ENCODE measurements around the gene FGD4.

Gene FGD4

GRCh38 chr12:32419520-32419960 is 20.2 kb downstream of the FGD4 start:
- no peak overlapping the region for H3K4me3 ChIP-seq (ENCODE audit: low read depth, low read length)
- TF ChIP-seq CTCF (IDR thresholded peaks at IDR 0.05; ENCODE audit: control insufficient read depth, extremely low read depth, insufficient read depth), result no peak
- no peak for DNase-seq (ENCODE audit: low read depth)

GRCh38 chr12:32420356-32420755 is 21.0 kb downstream of the FGD4 start:
- no peak overlapping the region for H3K4me3 ChIP-seq (ENCODE audit: low read depth, low read length)
- no peak for TF ChIP-seq CTCF (IDR thresholded peaks at IDR 0.05; ENCODE audit: control insufficient read depth, extremely low read depth, insufficient read depth)
- DNase-seq (ENCODE audit: low read depth), result no peak

- no peak overlapping the region for H3K4me3 ChIP-seq (ENCODE audit: low read depth, low read length)
- no peak for TF ChIP-seq CTCF (IDR thresholded peaks at IDR 0.05; ENCODE audit: control insufficient read depth, extremely low read depth, insufficient read depth)
- no peak for DNase-seq (ENCODE audit: low read depth)
Measured at GRCh38 chr12:32423559-32423958, 24.2 kb downstream of the FGD4 start.

- H3K4me3 ChIP-seq (ENCODE audit: low read depth, low read length), result no peak overlapping the region
- TF ChIP-seq CTCF (IDR thresholded peaks at IDR 0.05; ENCODE audit: control insufficient read depth, extremely low read depth, insufficient read depth), result no peak
- DNase-seq (ENCODE audit: low read depth), result no peak
Measured at GRCh38 chr12:32431025-32431424, 31.7 kb downstream of the FGD4 start.

GRCh38 chr12:32435921-32436705 is 36.8 kb downstream of the FGD4 start:
- no peak for TF ChIP-seq CTCF (IDR thresholded peaks at IDR 0.05; ENCODE audit: control insufficient read depth, extremely low read depth, insufficient read depth)
- no peak overlapping the region for H3K4me3 ChIP-seq (ENCODE audit: low read depth, low read length)
- no peak for DNase-seq (ENCODE audit: low read depth)

- TF ChIP-seq CTCF (IDR thresholded peaks at IDR 0.05; ENCODE audit: control insufficient read depth, extremely low read depth, insufficient read depth), result no peak
- no peak overlapping the region for H3K4me3 ChIP-seq (ENCODE audit: low read depth, low read length)
- DNase-seq (ENCODE audit: low read depth), result no peak
Measured at GRCh38 chr12:32437095-32437515, 37.7 kb downstream of the FGD4 start.
